ENCODE measurements around the gene SLC7A4. TPM values are rescaled to one million over a fixed set of nuclear protein-coding genes. Genes with fewer than 3 reads are reported as not detected.

The SLC7A4 gene
- total RNA-seq, 2 donors from 2014 or later, result 0.13 to 0.15 TPM

DNA sequence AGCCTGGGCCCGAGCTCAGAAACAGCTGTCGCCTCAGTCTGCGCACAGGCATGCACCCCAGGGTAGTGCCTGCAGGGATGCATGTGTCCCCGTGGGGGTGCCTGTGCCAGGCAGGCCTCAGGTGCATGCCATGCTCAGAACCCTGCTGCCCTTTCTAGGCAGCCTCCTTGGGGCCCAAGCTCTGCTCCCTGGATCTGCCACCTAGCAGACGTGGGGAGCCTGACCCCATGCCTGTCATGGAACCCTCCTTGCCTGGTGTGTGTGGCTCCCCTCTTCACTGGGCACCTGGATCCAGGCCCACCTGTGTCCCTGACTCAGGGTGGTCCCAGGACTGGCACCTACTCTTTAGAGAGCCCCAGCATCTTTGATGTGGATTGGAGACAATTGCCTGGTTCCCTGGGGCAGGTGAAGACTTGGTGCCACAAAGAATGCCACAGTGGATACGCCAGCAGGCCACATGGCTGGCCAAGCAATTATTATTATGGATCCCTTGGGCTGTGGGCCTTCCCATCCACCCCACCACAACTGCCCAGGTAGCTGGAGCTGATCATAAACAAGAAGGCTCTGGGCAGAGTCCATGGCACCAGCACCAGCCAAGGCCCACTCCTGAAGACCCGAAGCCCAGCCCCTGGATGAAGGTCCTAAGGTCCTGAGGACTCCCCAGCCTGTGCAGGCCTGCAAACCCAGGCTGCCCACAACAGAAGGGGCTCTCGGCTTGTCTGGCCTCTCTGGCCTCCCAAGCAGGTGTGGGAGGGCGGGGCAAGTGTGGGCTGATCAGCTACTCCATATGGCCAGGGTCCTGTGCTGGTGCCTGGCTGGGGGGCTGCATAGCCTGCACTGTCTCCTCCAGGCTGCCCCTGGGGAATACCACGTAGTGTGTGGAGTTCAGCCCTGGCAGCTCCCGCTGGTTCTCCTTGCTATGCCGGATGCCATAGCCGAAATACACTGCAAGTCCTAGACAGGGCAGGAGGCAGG, 3.8 kb downstream of the SLC7A4 start:
- Mint-ChIP-seq H3K4me3 (no peak overlapping the region), H3K36me3 (ENCODE audit: low read depth) (peaks cover 3% of the 10 kb centered on the region), H3K27ac (no peak overlapping the region), H3K4me1 (peaks cover 15% of the 10 kb centered on the region), H3K27me3 (peaks cover 28% of the 10 kb centered on the region)
- H3K9me3 ChIP-seq (ENCODE audit: control insufficient read depth, low read length, poor library complexity, severe bottlenecking), result no peaks in the 10 kb centered on the region
- ATAC-seq (no peak), DNase-seq (no peak)

DNA sequence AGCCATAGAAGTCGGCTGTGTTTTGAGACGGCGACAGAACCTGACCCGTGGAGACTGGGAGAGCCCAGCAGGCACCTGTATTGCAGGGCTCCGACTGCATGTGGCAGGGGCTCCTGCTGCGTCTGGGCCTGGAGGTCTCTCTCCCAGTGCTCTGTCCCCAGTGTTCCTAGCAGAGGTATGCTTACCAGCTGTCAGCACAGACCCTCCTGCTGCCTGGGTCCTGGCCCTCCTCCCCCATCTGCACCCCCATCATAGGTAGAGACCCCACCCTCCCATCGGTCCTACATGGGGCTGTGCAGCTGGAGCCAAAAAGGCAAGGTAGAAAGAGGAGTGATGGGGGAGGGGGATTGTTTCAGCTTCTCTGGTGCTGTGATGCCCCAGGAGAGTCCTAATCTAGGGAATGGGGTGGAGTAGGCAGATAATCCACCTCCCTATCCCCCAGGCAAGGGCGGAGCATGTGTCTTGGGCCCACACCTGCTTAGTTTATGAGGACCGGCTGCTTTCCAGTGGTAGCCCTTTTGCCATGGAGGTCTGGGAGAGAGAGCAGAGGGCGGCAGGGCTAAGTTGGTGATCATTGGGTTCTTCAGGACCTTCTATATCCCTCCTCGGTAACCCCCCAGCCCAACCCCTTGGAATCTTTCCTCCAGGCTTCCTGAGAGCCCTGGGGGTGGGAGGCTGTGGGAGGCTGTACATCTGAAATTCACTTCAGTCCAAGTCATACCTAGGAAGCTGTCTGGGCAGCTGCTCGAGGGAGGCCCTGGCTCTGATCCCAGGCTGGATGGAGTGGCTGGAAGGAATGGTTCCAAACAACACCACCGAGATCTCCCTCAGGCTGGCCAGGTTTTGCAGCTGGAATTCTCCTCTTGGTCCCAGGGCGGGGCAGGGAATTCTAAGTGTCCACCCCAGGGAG, 5.3 kb downstream of the SLC7A4 start:
- DNase-seq (no peak), ATAC-seq (no peak)
- no peaks in the 10 kb centered on the region for H3K9me3 ChIP-seq (ENCODE audit: control insufficient read depth, low read length, poor library complexity, severe bottlenecking)
- Mint-ChIP-seq H3K27ac (no peak overlapping the region), H3K4me1 (peaks cover 12% of the 10 kb centered on the region), H3K27me3 (peaks cover 27% of the 10 kb centered on the region), H3K36me3 (ENCODE audit: low read depth) (peaks cover 3% of the 10 kb centered on the region), H3K4me3 (no peak overlapping the region)

DNA sequence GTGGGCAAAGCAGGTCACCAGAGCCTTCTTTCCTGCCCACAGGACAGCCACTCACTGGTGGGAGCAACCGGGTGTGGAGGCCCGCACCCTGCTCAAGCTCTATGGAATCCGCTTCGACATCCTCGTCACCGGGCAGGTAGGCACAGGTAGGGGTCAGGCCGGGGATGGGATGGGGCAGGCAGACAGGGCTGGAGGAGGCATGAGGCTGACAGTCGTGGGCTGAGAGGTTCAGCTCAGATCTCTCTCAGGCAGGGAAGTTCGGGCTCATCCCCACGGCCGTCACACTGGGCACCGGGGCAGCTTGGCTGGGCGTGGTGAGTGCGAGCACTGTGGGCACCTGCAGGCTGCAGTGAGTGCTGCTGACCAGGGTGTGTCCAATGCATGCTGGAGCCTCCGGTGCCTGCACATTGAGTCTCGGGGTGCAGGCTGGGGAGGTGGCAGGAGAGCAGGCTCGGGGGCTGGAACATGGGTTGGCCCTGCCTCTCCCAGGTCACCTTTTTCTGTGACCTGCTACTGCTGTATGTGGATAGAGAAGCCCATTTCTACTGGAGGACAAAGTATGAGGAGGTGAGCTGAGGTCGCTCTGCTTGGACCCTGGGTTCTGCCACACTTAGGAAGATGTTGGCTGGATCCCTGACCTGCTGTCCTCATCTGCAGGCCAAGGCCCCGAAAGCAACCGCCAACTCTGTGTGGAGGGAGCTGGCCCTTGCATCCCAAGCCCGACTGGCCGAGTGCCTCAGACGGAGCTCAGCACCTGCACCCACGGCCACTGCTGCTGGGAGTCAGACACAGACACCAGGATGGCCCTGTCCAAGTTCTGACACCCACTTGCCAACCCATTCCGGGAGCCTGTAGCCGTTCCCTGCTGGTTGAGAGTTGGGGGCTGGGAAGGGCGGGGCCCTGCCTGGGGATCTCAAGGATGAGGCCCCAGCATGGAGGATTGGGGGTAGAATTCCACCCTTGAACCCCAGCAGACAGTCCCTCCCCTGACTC, 6.3 kb downstream of the SLC7A4 start:
- no peak for ATAC-seq
- no peak for DNase-seq
- no peaks in the 10 kb centered on the region for H3K9me3 ChIP-seq (ENCODE audit: control insufficient read depth, low read length, poor library complexity, severe bottlenecking)
- H3K27ac Mint-ChIP-seq, result peak overlapping the region; percentile 45
- H3K27me3 Mint-ChIP-seq, result peaks cover 21% of the 10 kb centered on the region
- H3K36me3 Mint-ChIP-seq (ENCODE audit: low read depth), result peaks cover 2% of the 10 kb centered on the region
- peaks cover 12% of the 10 kb centered on the region for H3K4me1 Mint-ChIP-seq
- no peak overlapping the region for H3K4me3 Mint-ChIP-seq

DNA sequence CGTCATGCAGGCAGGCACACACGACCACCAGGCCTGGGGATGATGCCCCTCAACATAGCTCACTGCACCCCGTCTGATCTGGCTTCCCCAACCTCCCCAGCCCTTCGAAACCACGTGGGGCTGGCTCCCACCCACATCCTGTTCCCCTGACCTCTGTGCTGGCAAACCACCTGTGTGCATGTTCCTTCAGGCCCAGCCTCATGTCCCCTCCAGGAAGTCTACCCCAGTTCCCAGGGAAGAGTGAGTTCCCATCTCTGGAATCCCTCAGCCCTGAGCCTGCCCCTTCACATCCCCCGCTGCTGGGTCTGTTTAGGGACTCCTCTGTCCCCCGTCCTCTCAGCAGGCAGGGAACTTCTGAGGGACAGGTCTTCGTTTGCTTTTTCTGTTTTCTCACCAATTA, 7.1 kb downstream of the SLC7A4 start:
- no peaks in the 10 kb centered on the region for H3K9me3 ChIP-seq (ENCODE audit: control insufficient read depth, low read length, poor library complexity, severe bottlenecking)
- Mint-ChIP-seq H3K36me3 (ENCODE audit: low read depth) (no peaks in the 10 kb centered on the region), H3K4me3 (peak overlapping the region; percentile 66), H3K27ac (peak overlapping the region; percentile 45), H3K4me1 (peaks cover 12% of the 10 kb centered on the region), H3K27me3 (peaks cover 13% of the 10 kb centered on the region)
- ATAC-seq (peak; percentile 54), DNase-seq (no peak)

DNA sequence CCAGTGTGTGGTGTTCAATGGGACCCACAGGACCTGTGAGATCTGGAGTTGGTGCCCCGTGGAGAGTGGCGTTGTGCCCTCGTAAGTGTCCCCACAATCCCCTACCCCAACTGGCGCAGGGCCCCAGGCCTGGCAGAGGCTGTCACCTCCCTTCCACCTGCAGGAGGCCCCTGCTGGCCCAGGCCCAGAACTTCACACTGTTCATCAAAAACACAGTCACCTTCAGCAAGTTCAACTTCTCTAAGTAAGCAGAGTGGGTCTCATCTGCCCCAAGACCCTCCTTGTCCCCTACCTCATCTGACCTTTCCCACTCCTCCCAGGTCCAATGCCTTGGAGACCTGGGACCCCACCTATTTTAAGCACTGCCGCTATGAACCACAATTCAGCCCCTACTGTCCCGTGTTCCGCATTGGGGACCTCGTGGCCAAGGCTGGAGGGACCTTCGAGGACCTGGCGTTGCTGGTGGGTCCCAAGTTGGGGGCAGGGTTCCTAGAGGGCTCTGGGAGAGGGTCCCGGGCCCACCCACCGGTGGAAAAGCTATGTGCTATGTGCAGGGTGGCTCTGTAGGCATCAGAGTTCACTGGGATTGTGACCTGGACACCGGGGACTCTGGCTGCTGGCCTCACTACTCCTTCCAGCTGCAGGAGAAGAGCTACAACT, 9.3 kb downstream of the SLC7A4 start:
- Mint-ChIP-seq H3K27ac (no peak overlapping the region), H3K4me3 (no peak overlapping the region), H3K27me3 (no peaks in the 10 kb centered on the region), H3K36me3 (ENCODE audit: low read depth) (no peaks in the 10 kb centered on the region), H3K4me1 (peaks cover 12% of the 10 kb centered on the region)
- ATAC-seq (no peak), DNase-seq (no peak)
- no peaks in the 10 kb centered on the region for H3K9me3 ChIP-seq (ENCODE audit: control insufficient read depth, low read length, poor library complexity, severe bottlenecking)

DNA sequence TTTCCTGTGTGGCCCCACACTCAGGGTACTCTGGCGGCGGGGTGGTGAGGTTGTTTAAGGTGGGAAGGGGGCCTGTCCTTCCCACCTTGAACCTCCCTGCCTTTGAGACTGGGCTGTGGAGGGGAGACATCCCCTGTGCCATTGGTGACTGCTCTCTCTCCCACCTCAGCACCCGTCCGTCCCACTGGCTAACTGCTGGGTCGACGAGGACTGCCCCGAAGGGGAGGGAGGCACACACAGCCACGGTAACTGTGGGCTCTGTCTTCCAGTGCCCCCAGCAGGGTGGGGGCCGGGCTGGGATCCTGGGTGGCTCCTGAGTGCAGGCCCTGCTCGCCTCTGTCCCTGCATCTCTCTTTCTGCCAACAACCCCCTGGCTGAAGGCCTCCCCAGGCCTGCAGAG, 9.9 kb downstream of the SLC7A4 start:
- ATAC-seq (no peak), DNase-seq (no peak)
- H3K27me3 Mint-ChIP-seq, result no peaks in the 10 kb centered on the region
- peaks cover 12% of the 10 kb centered on the region for H3K4me1 Mint-ChIP-seq
- no peaks in the 10 kb centered on the region for H3K36me3 Mint-ChIP-seq (ENCODE audit: low read depth)
- H3K27ac Mint-ChIP-seq, result no peak overlapping the region
- H3K4me3 Mint-ChIP-seq, result no peak overlapping the region
- H3K9me3 ChIP-seq (ENCODE audit: control insufficient read depth, low read length, poor library complexity, severe bottlenecking), result no peaks in the 10 kb centered on the region

DNA sequence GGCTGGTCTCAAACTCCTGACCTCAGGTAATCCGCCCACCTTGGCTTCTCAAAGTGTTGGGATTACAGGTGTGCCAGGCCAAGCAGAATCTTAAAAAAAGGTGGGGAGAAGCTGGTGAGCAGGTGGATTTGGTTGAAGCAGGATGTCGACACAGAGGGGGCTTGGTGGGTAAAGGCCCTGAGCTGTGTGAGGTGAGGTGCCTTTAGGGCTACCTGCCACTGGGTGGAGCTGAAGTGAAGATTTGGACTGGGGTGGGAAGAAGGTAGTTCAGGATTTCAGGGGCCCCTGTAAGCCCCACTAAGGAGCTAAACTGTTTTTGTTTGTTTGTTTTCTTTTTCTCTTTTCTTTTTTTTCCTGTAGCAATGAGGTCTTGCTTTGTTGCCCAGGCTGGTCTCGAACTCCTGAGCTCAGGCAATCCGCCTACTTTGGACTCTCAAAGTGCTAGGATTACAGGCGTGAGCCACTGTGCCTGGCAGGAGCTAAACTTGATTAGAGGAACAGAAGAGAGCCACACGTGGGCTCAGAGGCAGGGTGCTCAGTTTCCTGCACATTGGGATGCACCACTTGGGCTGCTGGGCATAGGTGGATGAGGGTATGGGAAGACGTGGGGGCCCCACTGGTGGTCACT, 11.4 kb downstream of the SLC7A4 start:
- H3K9me3 ChIP-seq (ENCODE audit: control insufficient read depth, low read length, poor library complexity, severe bottlenecking), result no peaks in the 10 kb centered on the region
- Mint-ChIP-seq H3K27me3 (no peaks in the 10 kb centered on the region), H3K4me1 (peaks cover 21% of the 10 kb centered on the region), H3K4me3 (no peak overlapping the region), H3K27ac (peak overlapping the region; percentile 21), H3K36me3 (ENCODE audit: low read depth) (no peaks in the 10 kb centered on the region)
- peak; percentile 48 for ATAC-seq
- no peak for DNase-seq

DNA sequence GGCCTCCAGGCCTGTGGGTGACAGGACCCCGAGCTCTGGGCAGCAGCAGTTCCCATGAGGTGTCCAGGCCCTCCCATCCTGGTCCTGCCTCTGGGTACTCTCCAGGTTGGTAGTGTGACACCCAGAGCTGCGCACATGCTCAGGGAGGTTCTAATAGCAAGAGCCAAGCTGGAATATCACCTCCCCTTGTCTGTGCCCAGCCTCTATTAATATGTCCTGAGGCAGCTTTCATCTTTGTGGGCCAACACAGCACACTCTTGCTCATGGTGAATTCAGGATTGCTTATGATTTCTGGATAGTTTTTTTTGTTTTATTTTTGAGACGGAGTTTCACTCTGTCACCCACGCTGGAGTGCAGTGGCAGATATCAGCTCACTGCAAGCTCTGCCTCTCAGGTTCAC, 14.0 kb downstream of the SLC7A4 start:
- DNase-seq, result no peak
- no peaks in the 10 kb centered on the region for H3K36me3 Mint-ChIP-seq (ENCODE audit: low read depth)
- peak overlapping the region; percentile 85 for H3K27ac Mint-ChIP-seq
- H3K4me1 Mint-ChIP-seq, result peaks cover 26% of the 10 kb centered on the region
- no peaks in the 10 kb centered on the region for H3K9me3 ChIP-seq (ENCODE audit: control insufficient read depth, low read length, poor library complexity, severe bottlenecking)
- H3K27me3 Mint-ChIP-seq, result no peaks in the 10 kb centered on the region
- ATAC-seq, result no peak
- no peak overlapping the region for H3K4me3 Mint-ChIP-seq

DNA sequence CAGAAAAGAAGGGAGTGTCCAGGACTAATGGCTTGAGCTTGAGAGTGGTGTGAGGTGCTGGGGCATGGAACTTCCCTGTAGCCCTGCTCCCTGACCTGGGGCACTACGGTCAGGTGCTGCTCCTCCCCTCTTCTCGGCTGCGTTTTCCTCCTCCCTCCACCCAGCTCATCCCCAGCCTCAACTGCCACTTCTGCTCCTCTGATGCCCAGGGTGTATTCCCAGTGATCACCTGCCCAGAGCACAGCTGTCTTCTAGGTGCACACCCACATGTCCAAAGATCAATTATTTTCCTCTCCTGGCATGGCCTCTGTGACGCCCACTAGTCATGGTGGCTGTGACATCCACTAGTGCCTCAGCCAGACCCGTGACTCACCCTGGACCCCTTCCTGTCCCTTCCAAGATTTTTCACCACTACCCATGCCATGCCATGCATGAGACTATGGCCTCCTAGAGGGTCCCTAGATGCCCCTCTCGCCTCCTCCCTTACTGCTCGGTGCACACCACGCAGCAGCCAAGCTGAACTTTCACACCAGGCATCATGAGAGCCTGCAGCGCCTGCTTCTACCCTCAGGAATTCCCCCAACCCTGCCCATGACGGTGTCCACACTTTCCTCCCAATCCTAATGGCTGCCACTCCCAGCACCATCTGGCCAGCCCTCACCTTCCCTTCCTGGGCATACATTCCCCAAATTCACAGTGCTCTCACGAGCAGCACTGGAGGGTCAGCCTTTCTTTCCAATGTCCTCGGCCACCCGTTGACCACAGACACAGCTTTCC, 15.5 kb downstream of the SLC7A4 start:
- H3K27ac Mint-ChIP-seq, result peak overlapping the region; percentile 85
- peak overlapping the region; percentile 62 for H3K4me3 Mint-ChIP-seq

DNA sequence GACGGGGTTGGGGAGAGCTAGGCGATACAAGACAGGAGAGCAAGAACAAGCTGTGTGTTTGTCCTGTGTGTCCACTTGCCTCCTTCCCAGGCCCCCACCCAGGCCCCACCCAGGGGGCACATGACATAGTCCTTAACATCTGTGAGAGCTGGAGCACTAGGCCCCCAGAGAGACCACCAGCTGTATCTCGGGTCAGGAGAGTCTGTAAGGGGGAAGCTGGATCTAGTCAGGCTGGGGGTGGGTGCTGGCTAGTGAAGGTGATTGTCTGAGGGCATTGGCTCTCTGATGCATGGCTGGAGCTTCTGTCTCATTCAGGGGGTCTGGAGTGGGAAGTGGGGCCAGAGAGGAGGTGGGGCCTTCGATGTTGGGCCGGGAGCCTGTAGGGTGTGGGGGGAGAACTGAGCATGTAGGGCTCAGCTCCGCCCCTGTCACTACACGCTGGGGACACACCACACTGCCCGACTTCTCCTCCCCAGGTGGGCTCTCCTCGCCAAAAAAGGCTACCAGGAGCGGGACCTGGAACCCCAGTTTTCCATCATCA, 16.8 kb downstream of the SLC7A4 start:
- no peaks in the 10 kb centered on the region for H3K9me3 ChIP-seq (ENCODE audit: control insufficient read depth, low read length, poor library complexity, severe bottlenecking)
- Mint-ChIP-seq H3K36me3 (ENCODE audit: low read depth) (no peaks in the 10 kb centered on the region), H3K4me3 (peak overlapping the region; percentile 87), H3K27me3 (no peaks in the 10 kb centered on the region), H3K27ac (peak overlapping the region; percentile 86), H3K4me1 (peaks cover 28% of the 10 kb centered on the region)
- no peak for ATAC-seq
- no peak for DNase-seq

More for the DNA sequence above, 15.5 kb downstream of the SLC7A4 start:
- no peaks in the 10 kb centered on the region for H3K9me3 ChIP-seq (ENCODE audit: control insufficient read depth, low read length, poor library complexity, severe bottlenecking)
- Mint-ChIP-seq H3K4me1 (peaks cover 28% of the 10 kb centered on the region), H3K36me3 (ENCODE audit: low read depth) (no peaks in the 10 kb centered on the region), H3K27me3 (no peaks in the 10 kb centered on the region)
- ATAC-seq (no peak), DNase-seq (no peak)

Data from T-helper 17 cell (primary cell).